ENCODE data around the gene FLRT1.

The FLRT1 gene

GRCh38 chr11:64049509-64049908 lies 13.8 kb downstream of the FLRT1 start:
- no peak for DNase-seq

GRCh38 chr11:64051297-64051696 lies 15.6 kb downstream of the FLRT1 start:
- no peak for DNase-seq

- no peak for DNase-seq
Measured at GRCh38 chr11:64052436-64052835, 16.7 kb downstream of the FLRT1 start.

GRCh38 chr11:64052938-64053622 lies 17.3 kb downstream of the FLRT1 start:
- DNase-seq: no peak

GRCh38 chr11:64053699-64054098 lies 18.0 kb downstream of the FLRT1 start:
- no peak for DNase-seq

GRCh38 chr11:64055077-64055476 lies 19.3 kb downstream of the FLRT1 start:
- no peak for DNase-seq

- DNase-seq: no peak
Measured at GRCh38 chr11:64056213-64056785, 20.6 kb downstream of the FLRT1 start.

GRCh38 chr11:64056861-64057260 lies 21.1 kb downstream of the FLRT1 start:
- no peak for DNase-seq

- no peak for DNase-seq
Measured at GRCh38 chr11:64057890-64058289, 22.2 kb downstream of the FLRT1 start.

GRCh38 chr11:64058494-64058893 lies 22.8 kb downstream of the FLRT1 start:
- no peak for DNase-seq

GRCh38 chr11:64059339-64060140 lies 23.8 kb downstream of the FLRT1 start:
- no peak for DNase-seq

- DNase-seq: no peak
Measured at GRCh38 chr11:64060263-64060860, 24.6 kb downstream of the FLRT1 start.

GRCh38 chr11:64060861-64061444 lies 25.2 kb downstream of the FLRT1 start:
- DNase-seq: peak; percentile 19

GRCh38 chr11:64062185-64063039 lies 26.7 kb downstream of the FLRT1 start:
- no peak for DNase-seq

GRCh38 chr11:64063777-64064176 lies 28.0 kb downstream of the FLRT1 start:
- no peak for DNase-seq

GRCh38 chr11:64064374-64065140 lies 28.8 kb downstream of the FLRT1 start:
- no peak for DNase-seq

- DNase-seq: no peak
Measured at GRCh38 chr11:64065141-64065465, 29.4 kb downstream of the FLRT1 start.

- no peak for DNase-seq
Measured at GRCh38 chr11:64065712-64066111, 30.0 kb downstream of the FLRT1 start.

- no peak for DNase-seq
Measured at GRCh38 chr11:64067230-64067993, 31.7 kb downstream of the FLRT1 start.

GRCh38 chr11:64068705-64069400 lies 33.1 kb downstream of the FLRT1 start:
- DNase-seq: no peak
